ENCODE results near the gene RTN1.

- TF ChIP-seq CTCF (IDR thresholded peaks at IDR 0.05 in 4 of 5, conservative IDR thresholded peaks at IDR 0.05 in 1 of 5) (no peak), POLR2A (IDR thresholded peaks at IDR 0.05) (no peak)
Observed at GRCh38 chr14:59900556-59900955, 30.0 kb upstream of the RTN1 start.

Data from gastrocnemius medialis (tissue), 4 donors.